A673 (cell line): ENCODE data around the gene LTB4R2. TPM values are rescaled to one million over a fixed set of nuclear protein-coding genes. Genes with fewer than 3 reads are reported as not detected.

Experiments
- BruUV-seq: library from RNA; stranded (reverse); fragments of 400-500 nt; replicated peaks from 2 replicates; lab custom pipeline; 2021; lab: Mats Ljungman, UMichigan
- CTCF ChIA-PET: fragments of 300-600 bp; sonication (Branson Sonifier 250); formaldehyde crosslinking; loops from one replicate; lab custom pipeline; 2022; ENCODE audit warnings: antibody characterized with exemption; lab: Charles Lee
- POLR2A ChIA-PET: fragments of 300-600 bp; sonication (Branson Sonifier 250); formaldehyde crosslinking; loops from one replicate; lab custom pipeline; 2022; ENCODE audit warnings: antibody characterized with exemption; ENCODE audit not compliant: low non-redundant PET; lab: Charles Lee
- DNase-seq: peaks from one replicate; pipeline ENCODE4 v3.0.0-alpha.2; 2015; ENCODE audit warnings: low spot score
- H3K27ac ChIP-seq: fragments of 200-600 bp; sonication (generic); 2 replicates; pipeline ENCODE4 v1.5.1; 2016; ENCODE audit warnings: mixed run types, low read depth, mild to moderate bottlenecking, mixed read lengths, antibody characterized with exemption, low read length; ENCODE audit not compliant: poor library complexity, severe bottlenecking
- H3K27me3 ChIP-seq: fragments of 200-600 bp; sonication (generic); replicated peaks from 2 replicates; pipeline ENCODE4 v1.6.1; 2017; ENCODE audit warnings: mixed run types, low read depth, mild to moderate bottlenecking, mixed read lengths, antibody characterized with exemption, low read length; ENCODE audit not compliant: insufficient read depth, poor library complexity
- H3K36me3 ChIP-seq: fragments of 200-600 bp; sonication (generic); 2 replicates; pipeline ENCODE4 v1.6.1; 2016; ENCODE audit warnings: mixed run types, mild to moderate bottlenecking, mixed read lengths, antibody characterized with exemption, low read length; ENCODE audit not compliant: insufficient read depth, poor library complexity, severe bottlenecking
- H3K4me1 ChIP-seq: fragments of 200-600 bp; sonication (generic); 2 replicates; pipeline ENCODE4 v1.6.1; 2017; ENCODE audit warnings: mixed run types, mild to moderate bottlenecking, mixed read lengths, antibody characterized with exemption, low read length; ENCODE audit not compliant: insufficient read depth, poor library complexity, severe bottlenecking
- H3K4me3 ChIP-seq: fragments of 200-600 bp; sonication (generic); 2 replicates; pipeline ENCODE4 v1.5.1; 2016; ENCODE audit warnings: low read depth, mixed run types, mild to moderate bottlenecking, mixed read lengths, low read length; ENCODE audit not compliant: poor library complexity, severe bottlenecking
- H3K9me3 ChIP-seq: fragments of 200-600 bp; sonication (generic); 2 replicates; pipeline ENCODE4 v1.6.1; 2016; ENCODE audit warnings: mixed run types, low read depth, mild to moderate bottlenecking, mixed read lengths, antibody characterized with exemption, low read length; ENCODE audit not compliant: poor library complexity, severe bottlenecking
- EZH2 ChIP-seq: fragments of 200-600 bp; sonication (generic); IDR thresholded peaks from 2 replicates; pipeline ENCODE4 v1.6.1; 2017; ENCODE audit warnings: borderline replicate concordance, low read depth, mild to moderate bottlenecking, mixed read lengths, antibody characterized with exemption, low read length; ENCODE audit not compliant: poor library complexity, severe bottlenecking
- intact Hi-C: fragments of 100-400 bp; cut with micrococcal nuclease; formaldehyde crosslinking; loops from one replicate; pipeline ENCODE4 v1.10.0; 2022; ENCODE audit not compliant: unreplicated experiment
- total RNA-seq: library from RNA; stranded (reverse); gene quantifications from 2 replicates; pipeline ENCODE4 v1.2.3, GENCODE V29; 2021
- TF ChIP-seq, protein P1 (sequence below): fragments of 300-800, 200-600 bp; sonication (generic); conservative IDR thresholded peaks from 2 replicates; pipeline ENCODE4 v1.5.1; 2017; ENCODE audit warnings: low read depth, mild to moderate bottlenecking, antibody characterized with exemption, low read length, moderate library complexity, mixed read lengths

LTB4R2 gene
- total RNA-seq, 1 experiment from 2014 or later: 7.6 TPM

DNA sequence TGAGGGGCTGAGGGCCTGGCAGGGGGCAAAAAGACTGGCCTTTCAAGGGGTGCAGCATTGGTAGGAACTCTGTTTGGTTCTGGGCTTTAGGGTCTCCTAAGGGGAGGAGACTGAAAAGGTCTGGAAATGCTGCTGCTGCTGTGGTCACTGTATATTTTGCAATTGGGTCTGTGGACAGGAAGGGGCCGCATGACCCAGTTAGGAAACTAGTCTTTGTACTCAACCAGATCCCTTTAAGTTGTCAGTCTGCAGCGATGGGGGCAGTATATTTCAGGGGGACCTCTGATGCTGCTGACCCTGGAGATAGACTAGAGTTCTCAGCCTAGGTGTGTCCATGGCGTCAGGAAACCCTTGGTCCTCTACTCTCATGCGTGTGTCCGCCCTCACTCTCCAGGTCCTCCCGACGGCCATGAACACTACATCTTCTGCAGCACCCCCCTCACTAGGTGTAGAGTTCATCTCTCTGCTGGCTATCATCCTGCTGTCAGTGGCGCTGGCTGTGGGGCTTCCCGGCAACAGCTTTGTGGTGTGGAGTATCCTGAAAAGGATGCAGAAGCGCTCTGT lies 5.4 kb downstream of the LTB4R2 start:
- ChIA-PET CTCF (no interaction called here), POLR2A (no interaction called here)
- BruUV-seq: no TSS peak
- H3K4me1 ChIP-seq: peaks cover 9% of the 10 kb centered on the region
- H3K4me3 ChIP-seq: no peak overlapping the region
- no peak overlapping the region for H3K27ac ChIP-seq
- no peak for DNase-seq
- no peaks in the 10 kb centered on the region for H3K27me3 ChIP-seq
- intact Hi-C loops: no loop called here
- no peaks in the 10 kb centered on the region for H3K9me3 ChIP-seq
- H3K36me3 ChIP-seq: no peaks in the 10 kb centered on the region
- TF ChIP-seq, protein P1, sequence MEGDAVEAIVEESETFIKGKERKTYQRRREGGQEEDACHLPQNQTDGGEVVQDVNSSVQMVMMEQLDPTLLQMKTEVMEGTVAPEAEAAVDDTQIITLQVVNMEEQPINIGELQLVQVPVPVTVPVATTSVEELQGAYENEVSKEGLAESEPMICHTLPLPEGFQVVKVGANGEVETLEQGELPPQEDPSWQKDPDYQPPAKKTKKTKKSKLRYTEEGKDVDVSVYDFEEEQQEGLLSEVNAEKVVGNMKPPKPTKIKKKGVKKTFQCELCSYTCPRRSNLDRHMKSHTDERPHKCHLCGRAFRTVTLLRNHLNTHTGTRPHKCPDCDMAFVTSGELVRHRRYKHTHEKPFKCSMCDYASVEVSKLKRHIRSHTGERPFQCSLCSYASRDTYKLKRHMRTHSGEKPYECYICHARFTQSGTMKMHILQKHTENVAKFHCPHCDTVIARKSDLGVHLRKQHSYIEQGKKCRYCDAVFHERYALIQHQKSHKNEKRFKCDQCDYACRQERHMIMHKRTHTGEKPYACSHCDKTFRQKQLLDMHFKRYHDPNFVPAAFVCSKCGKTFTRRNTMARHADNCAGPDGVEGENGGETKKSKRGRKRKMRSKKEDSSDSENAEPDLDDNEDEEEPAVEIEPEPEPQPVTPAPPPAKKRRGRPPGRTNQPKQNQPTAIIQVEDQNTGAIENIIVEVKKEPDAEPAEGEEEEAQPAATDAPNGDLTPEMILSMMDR: no peak
- TF ChIP-seq EZH2: no peak

DNA sequence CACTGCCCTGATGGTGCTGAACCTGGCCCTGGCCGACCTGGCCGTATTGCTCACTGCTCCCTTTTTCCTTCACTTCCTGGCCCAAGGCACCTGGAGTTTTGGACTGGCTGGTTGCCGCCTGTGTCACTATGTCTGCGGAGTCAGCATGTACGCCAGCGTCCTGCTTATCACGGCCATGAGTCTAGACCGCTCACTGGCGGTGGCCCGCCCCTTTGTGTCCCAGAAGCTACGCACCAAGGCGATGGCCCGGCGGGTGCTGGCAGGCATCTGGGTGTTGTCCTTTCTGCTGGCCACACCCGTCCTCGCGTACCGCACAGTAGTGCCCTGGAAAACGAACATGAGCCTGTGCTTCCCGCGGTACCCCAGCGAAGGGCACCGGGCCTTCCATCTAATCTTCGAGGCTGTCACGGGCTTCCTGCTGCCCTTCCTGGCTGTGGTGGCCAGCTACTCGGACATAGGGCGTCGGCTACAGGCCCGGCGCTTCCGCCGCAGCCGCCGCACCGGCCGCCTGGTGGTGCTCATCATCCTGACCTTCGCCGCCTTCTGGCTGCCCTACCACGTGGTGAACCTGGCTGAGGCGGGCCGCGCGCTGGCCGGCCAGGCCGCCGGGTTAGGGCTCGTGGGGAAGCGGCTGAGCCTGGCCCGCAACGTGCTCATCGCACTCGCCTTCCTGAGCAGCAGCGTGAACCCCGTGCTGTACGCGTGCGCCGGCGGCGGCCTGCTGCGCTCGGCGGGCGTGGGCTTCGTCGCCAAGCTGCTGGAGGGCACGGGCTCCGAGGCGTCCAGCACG lies 6.1 kb downstream of the LTB4R2 start:
- DNase-seq: no peak
- peaks cover 3% of the 10 kb centered on the region for H3K4me1 ChIP-seq
- POLR2A ChIA-PET: no interaction called here

DNA sequence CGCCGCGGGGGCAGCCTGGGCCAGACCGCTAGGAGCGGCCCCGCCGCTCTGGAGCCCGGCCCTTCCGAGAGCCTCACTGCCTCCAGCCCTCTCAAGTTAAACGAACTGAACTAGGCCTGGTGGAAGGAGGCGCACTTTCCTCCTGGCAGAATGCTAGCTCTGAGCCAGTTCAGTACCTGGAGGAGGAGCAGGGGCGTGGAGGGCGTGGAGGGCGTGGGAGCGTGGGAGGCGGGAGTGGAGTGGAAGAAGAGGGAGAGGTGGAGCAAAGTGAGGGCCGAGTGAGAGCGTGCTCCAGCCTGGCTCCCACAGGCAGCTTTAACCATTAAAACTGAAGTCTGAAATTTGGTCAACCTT lies 6.6 kb downstream of the LTB4R2 start:
- Histone ChIP-seq H3K4me1 (no peaks in the 10 kb centered on the region), H3K9me3 (no peaks in the 10 kb centered on the region), H3K27me3 (no peaks in the 10 kb centered on the region), H3K36me3 (no peaks in the 10 kb centered on the region), H3K4me3 (no peak overlapping the region), H3K27ac (no peak overlapping the region)
- TF ChIP-seq, protein P1: no peak
- TF ChIP-seq EZH2: no peak
- DNase-seq: no peak
- ChIA-PET CTCF (no interaction called here), POLR2A (no interaction called here)
- intact Hi-C loops: no loop called here
- BruUV-seq: no TSS peak

More for the DNA sequence above, 6.1 kb downstream of the LTB4R2 start:
- no peaks in the 10 kb centered on the region for H3K36me3 ChIP-seq
- no peaks in the 10 kb centered on the region for H3K27me3 ChIP-seq
- intact Hi-C loops: no loop called here
- no peaks in the 10 kb centered on the region for H3K9me3 ChIP-seq
- BruUV-seq: no TSS peak
- TF ChIP-seq, protein P1: no peak
- no peak for TF ChIP-seq EZH2
- CTCF ChIA-PET: no interaction called here
- no peak overlapping the region for H3K27ac ChIP-seq
- no peak overlapping the region for H3K4me3 ChIP-seq
